T-cell (primary cell): ENCODE data around the gene RAE1. TPM values are rescaled to one million over a fixed set of nuclear protein-coding genes. Genes with fewer than 3 reads are reported as not detected.

Experiments used
- ATAC-seq, 4 experiments: fragments of 200-7000 bp in 3 of 4; fragments of 150-1000 bp in 1 of 4; cut with Tn5 transposase; replicated peaks in 1 of 4; 1 replicate in 3 of 4; 2 replicates in 1 of 4; pipeline ENCODE4 v1.10.0; 2021; ENCODE audit warnings: moderate library complexity in 3 of 4, mild to moderate bottlenecking in 2 of 4, moderate number of reproducible peaks in 1 of 4
- CTCF ChIA-PET, 2 donors: fragments of 300-600 bp; sonication (Branson Sonifier 250); formaldehyde crosslinking; loops; one replicate each; lab custom pipeline; 2022; ENCODE audit warnings: antibody characterized with exemption in 2 of 2; lab: Charles Lee
- POLR2A ChIA-PET, 2 donors: fragments of 300-600 bp; sonication (Branson Sonifier 250); formaldehyde crosslinking; loops; one replicate each; lab custom pipeline; 2022; ENCODE audit warnings: antibody characterized with exemption in 2 of 2; lab: Charles Lee
- DNase-seq, 35 experiments: peaks; one replicate each; pipeline versions ENCODE4 v3.0.0 to v3.0.0-alpha.2; 2013 to 2023
- H3K27ac ChIP-seq: one replicate; pipeline ENCODE4 v1.5.1; 2013; ENCODE audit warnings: low read length
- H3K27me3 ChIP-seq, 2 experiments: replicated peaks in 1 of 2; 1 replicate in 1 of 2; 2 replicates in 1 of 2; pipeline versions ENCODE4 v1.6.1 to v1.7.0; 2013; ENCODE audit warnings: low read length in 1 of 2, mixed read lengths in 1 of 2; ENCODE audit not compliant: control insufficient read depth in 2 of 2, insufficient read depth in 2 of 2; ENCODE audit errors: extremely low read depth in 1 of 2
- H3K36me3 ChIP-seq, 2 donors: 1 replicate in 1 of 2; 2 replicates in 1 of 2; pipeline versions ENCODE4 v1.6.1 to v1.7.0; 2013; ENCODE audit warnings: low read length in 1 of 2; ENCODE audit not compliant: control insufficient read depth in 2 of 2, insufficient read depth in 1 of 2; ENCODE audit errors: extremely low read depth in 1 of 2
- H3K4me1 ChIP-seq, 2 experiments: 1 replicate in 1 of 2; 2 replicates in 1 of 2; pipeline versions ENCODE4 v1.6.1 to v1.7.0; 2013; ENCODE audit warnings: low read length in 2 of 2, mixed read lengths in 1 of 2; ENCODE audit not compliant: insufficient read depth in 2 of 2, control insufficient read depth in 1 of 2; ENCODE audit errors: extremely low read depth in 1 of 2
- H3K4me3 ChIP-seq, 2 donors: 1 replicate in 1 of 2; 2 replicates in 1 of 2; pipeline versions ENCODE4 v1.5.1 to v1.7.0; 2013; ENCODE audit warnings: mild to moderate bottlenecking in 2 of 2, low read length in 1 of 2, moderate library complexity in 1 of 2; ENCODE audit not compliant: control insufficient read depth in 1 of 2; ENCODE audit errors: extremely low read depth in 1 of 2
- H3K9me3 ChIP-seq: 2 replicates; pipeline ENCODE4 v1.7.0; 2013
- H3K27ac Mint-ChIP-seq, 2 donors: one replicate each; pipeline ENCODE4 v1.8.0; 2020 to 2021; ENCODE audit warnings: mild to moderate bottlenecking in 2 of 2, mixed read lengths in 2 of 2
- H3K27me3 Mint-ChIP-seq, 2 donors: one replicate each; pipeline ENCODE4 v1.8.0; 2021 to 2022; ENCODE audit warnings: mixed read lengths in 2 of 2
- H3K36me3 Mint-ChIP-seq: one replicate; pipeline ENCODE4 v1.8.0; 2021; ENCODE audit warnings: mixed read lengths
- H3K4me1 Mint-ChIP-seq, 3 donors: one replicate each; pipeline ENCODE4 v1.8.0; 2020 to 2022; ENCODE audit warnings: mixed read lengths in 3 of 3, mild to moderate bottlenecking in 1 of 3
- H3K4me3 Mint-ChIP-seq, 3 donors: one replicate each; pipeline ENCODE4 v1.8.0; 2020 to 2022; ENCODE audit warnings: mild to moderate bottlenecking in 3 of 3, mixed read lengths in 3 of 3, moderate library complexity in 3 of 3
- H3K9me3 Mint-ChIP-seq, 3 donors: one replicate each; pipeline ENCODE4 v1.8.0; 2020 to 2022; ENCODE audit warnings: mixed read lengths in 3 of 3
- WGBS: methylation state at CpG from one replicate; pipeline ENCODE4 v1.1.5; 2013; ENCODE audit warnings: missing lambda C conversion rate; ENCODE audit not compliant: insufficient coverage; 5-methylcytosine and 5-hydroxymethylcytosine counted together
- total RNA-seq, 35 experiments: library from RNA in 6 of 35; stranded (reverse) in 6 of 35; fragments of 120-200 nt in 1 of 35; gene quantifications; one replicate each; pipeline versions ENCODE4 v1.2.1 to v1.2.4 and lab custom pipeline; 2013 to 2026

RAE1 gene
- total RNA-seq, 5 donors from 2014 or later (not counting 1 experiment from before 2014, with no cell fraction given): 29.0 to 41.1 (median 29.4) TPM

DNA sequence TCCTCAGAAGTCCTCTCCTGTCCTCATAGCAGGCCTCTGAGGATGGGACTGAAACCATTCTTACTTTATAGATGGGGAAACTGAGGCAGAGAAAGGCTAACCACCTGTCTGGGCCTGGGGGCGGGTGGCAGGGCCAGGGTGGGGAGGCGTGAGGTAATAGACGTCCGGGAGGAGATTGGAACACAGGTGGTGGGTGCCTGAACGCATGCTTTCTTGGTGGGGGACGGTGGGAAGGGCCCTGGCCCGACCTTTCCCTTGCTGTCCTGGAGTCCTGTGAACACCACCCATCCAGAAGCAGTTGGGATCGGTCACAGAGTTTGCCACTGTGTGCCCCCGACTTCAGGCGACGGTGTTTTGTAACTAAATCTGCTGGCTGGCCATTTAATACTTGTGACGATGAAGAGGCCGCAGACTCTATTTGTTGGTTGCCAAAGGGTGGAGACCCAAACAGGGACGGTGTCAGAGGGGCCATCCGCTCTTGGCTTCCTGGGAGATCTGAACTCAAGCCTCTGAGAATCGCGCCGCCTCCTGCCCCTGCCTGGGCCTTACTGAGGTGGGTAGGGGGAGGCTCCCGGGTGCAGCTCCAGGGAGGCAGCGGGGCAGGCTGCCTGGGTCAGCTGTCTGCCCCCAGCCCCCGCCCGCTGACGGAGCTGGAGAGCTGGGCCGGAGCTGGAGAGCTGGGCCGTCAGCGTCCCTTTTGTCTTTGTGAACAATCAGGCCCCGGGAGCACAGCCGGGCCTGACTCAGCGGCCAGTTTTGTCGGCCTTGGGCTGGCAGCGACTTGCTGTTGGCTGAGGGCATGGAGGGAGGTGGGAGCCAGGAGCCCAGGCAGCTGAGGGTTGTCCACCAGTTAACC is 44.3 kb downstream of the RAE1 start:
- no peak for ATAC-seq
- Histone ChIP-seq H3K9me3 (no peaks in the 10 kb centered on the region), H3K27me3 (no peaks in the 10 kb centered on the region), H3K36me3 (peaks cover 21 to 59% of the 10 kb centered on the region in 2 donors), H3K4me3 (peak overlapping the region in 1 of 2 donors; percentile 36), H3K4me1 (peaks cover 59 to 91% of the 10 kb centered on the region in 2 experiments), H3K27ac (no peak overlapping the region)
- H3K9me3 Mint-ChIP-seq: no peaks in the 10 kb centered on the region
- POLR2A ChIA-PET: no interaction called here
- no peak for DNase-seq
- H3K27ac Mint-ChIP-seq: peak overlapping the region; percentile 97 to 100
- peaks cover 33% of the 10 kb centered on the region for H3K36me3 Mint-ChIP-seq
- peaks cover 65 to 82% (median 76%) of the 10 kb centered on the region in 3 donors for H3K4me1 Mint-ChIP-seq
- H3K27me3 Mint-ChIP-seq: no peaks in the 10 kb centered on the region
- CTCF ChIA-PET: no interaction called here
- peak overlapping the region; percentile 17 to 94 (median 93) for H3K4me3 Mint-ChIP-seq
- WGBS: 88% methylated on average over 29 of the region's 31 CpGs

- H3K4me3 ChIP-seq: peak overlapping the region in 1 of 2 donors; percentile 52
- ChIA-PET POLR2A (no interaction called here), CTCF (no interaction called here)
- H3K4me1 Mint-ChIP-seq: peaks cover 68 to 86% (median 80%) of the 10 kb centered on the region in 3 donors
- H3K27ac ChIP-seq: peak overlapping the region; percentile 98
- H3K27me3 Mint-ChIP-seq: no peaks in the 10 kb centered on the region
- H3K36me3 ChIP-seq: peaks cover 23 to 70% of the 10 kb centered on the region in 2 donors
- H3K27me3 ChIP-seq: no peaks in the 10 kb centered on the region
- peak overlapping the region; percentile 97 to 100 for H3K27ac Mint-ChIP-seq
- no peak for ATAC-seq
- H3K36me3 Mint-ChIP-seq: peaks cover 39% of the 10 kb centered on the region
- H3K9me3 ChIP-seq: no peaks in the 10 kb centered on the region
- H3K9me3 Mint-ChIP-seq: no peaks in the 10 kb centered on the region
- WGBS: 94% methylated on average over 9 of the region's 16 CpGs
- peaks cover 64 to 95% of the 10 kb centered on the region in 2 experiments for H3K4me1 ChIP-seq
- H3K4me3 Mint-ChIP-seq: peak overlapping the region in 2 of 3 donors; percentile 83 to 94
- no peak for DNase-seq
Observed at GRCh38 chr20:57396212-57396983, 45.3 kb downstream of the RAE1 start.

- H3K27ac ChIP-seq: peak overlapping the region; percentile 98
- H3K36me3 Mint-ChIP-seq: peaks cover 47% of the 10 kb centered on the region
- DNase-seq: peak in 1 of 35 experiments; percentile 39
- peaks cover 64 to 100% of the 10 kb centered on the region in 2 experiments for H3K4me1 ChIP-seq
- CTCF ChIA-PET: interaction anchor here in 1 of 2 donors (1.1 to 1.6 kb wide), 2 partner anchors 15 to 222 kb away, joined by 4 to 8 read pairs; no protein-coding TSS in a partner anchor
- peak overlapping the region; percentile 49 to 52 for H3K4me3 ChIP-seq
- H3K4me1 Mint-ChIP-seq: peaks cover 76 to 92% (median 87%) of the 10 kb centered on the region in 3 donors
- H3K27ac Mint-ChIP-seq: peak overlapping the region; percentile 97 to 100
- no peak for ATAC-seq
- peak overlapping the region; percentile 83 to 94 (median 84) for H3K4me3 Mint-ChIP-seq
- 57% methylated on average over 13 of the region's 16 CpGs for WGBS
- no peaks in the 10 kb centered on the region for H3K27me3 Mint-ChIP-seq
- H3K36me3 ChIP-seq: peaks cover 23 to 76% of the 10 kb centered on the region in 2 donors
- no peaks in the 10 kb centered on the region for H3K9me3 ChIP-seq
- POLR2A ChIA-PET: interaction anchor here (0.6 to 2.4 kb wide), 4 partner anchors 9 to 231 kb away, joined by 3 to 21 read pairs (median 5); no protein-coding TSS in a partner anchor
- H3K9me3 Mint-ChIP-seq: no peaks in the 10 kb centered on the region
- no peaks in the 10 kb centered on the region for H3K27me3 ChIP-seq
Observed at GRCh38 chr20:57396984-57397692, 46.1 kb downstream of the RAE1 start.

DNA sequence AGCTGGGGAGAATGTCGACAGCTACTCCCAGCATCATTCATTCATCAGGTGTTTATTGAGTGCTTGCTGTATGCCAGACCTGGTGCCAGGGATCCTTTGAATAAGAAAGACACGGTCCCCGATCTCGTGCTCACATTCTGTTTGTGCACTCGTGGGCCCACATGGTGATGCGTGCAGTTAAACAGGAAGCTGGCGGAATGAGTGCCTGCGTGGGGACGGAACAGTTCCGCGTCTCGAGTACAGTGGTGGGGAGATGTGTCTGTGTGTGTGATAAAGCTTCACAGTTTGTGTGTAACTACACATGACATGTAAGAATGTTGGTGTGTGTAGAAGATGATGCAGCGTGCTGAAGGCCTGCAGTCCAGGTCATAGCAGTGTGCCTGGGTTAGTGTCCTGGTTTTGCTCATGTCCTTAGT is 46.6 kb downstream of the RAE1 start:
- Mint-ChIP-seq H3K36me3 (peaks cover 47% of the 10 kb centered on the region), H3K27ac (peak overlapping the region; percentile 97 to 100), H3K4me1 (peaks cover 81 to 96% (median 92%) of the 10 kb centered on the region in 3 donors), H3K4me3 (peak overlapping the region; percentile 83 to 94 (median 84)), H3K27me3 (no peaks in the 10 kb centered on the region), H3K9me3 (no peaks in the 10 kb centered on the region)
- Histone ChIP-seq H3K4me1 (peaks cover 70 to 100% of the 10 kb centered on the region in 2 experiments), H3K4me3 (peak overlapping the region; percentile 49 to 52), H3K27ac (peak overlapping the region; percentile 98), H3K9me3 (no peaks in the 10 kb centered on the region), H3K36me3 (peaks cover 29 to 82% of the 10 kb centered on the region in 2 donors), H3K27me3 (no peaks in the 10 kb centered on the region)
- POLR2A ChIA-PET: interaction anchor here (0.5 to 2.4 kb wide), 9 partner anchors 8 to 1777 kb away, joined by 3 to 21 read pairs (median 5); no protein-coding TSS in a partner anchor
- DNase-seq: peak in 34 of 35 experiments; percentile 61 to 90 (median 78)
- CTCF ChIA-PET: interaction anchor here (0.6 to 1.9 kb wide), 10 partner anchors 8 to 221 kb away, joined by 3 to 13 read pairs (median 4); no protein-coding TSS in a partner anchor
- 3% methylated on average over 12 of the region's 13 CpGs for WGBS
- peak; percentile 41 to 46 (median 42) for ATAC-seq

- Histone ChIP-seq H3K27me3 (no peaks in the 10 kb centered on the region), H3K36me3 (peaks cover 27 to 86% of the 10 kb centered on the region in 2 donors), H3K27ac (peak overlapping the region; percentile 98), H3K4me3 (peak overlapping the region; percentile 49 to 60), H3K4me1 (peaks cover 70 to 100% of the 10 kb centered on the region in 2 experiments), H3K9me3 (no peaks in the 10 kb centered on the region)
- ATAC-seq (peak; percentile 79 to 83 (median 80)), DNase-seq (peak; percentile 88 to 98 (median 96))
- peak overlapping the region; percentile 97 to 100 for H3K27ac Mint-ChIP-seq
- H3K4me1 Mint-ChIP-seq: peaks cover 82 to 96% (median 94%) of the 10 kb centered on the region in 3 donors
- H3K9me3 Mint-ChIP-seq: no peaks in the 10 kb centered on the region
- H3K36me3 Mint-ChIP-seq: peaks cover 48% of the 10 kb centered on the region
- no peaks in the 10 kb centered on the region for H3K27me3 Mint-ChIP-seq
- peak overlapping the region; percentile 83 to 94 (median 84) for H3K4me3 Mint-ChIP-seq
- WGBS: under 1% methylated on average over 27 of the region's 27 CpGs
- CTCF ChIA-PET: interaction anchor here (0.6 to 1.9 kb wide), 12 partner anchors 9 to 221 kb away, joined by 3 to 13 read pairs (median 4); no protein-coding TSS in a partner anchor
- POLR2A ChIA-PET: interaction anchor here (0.5 to 2.4 kb wide), 11 partner anchors 8 to 1777 kb away, joined by 3 to 21 read pairs (median 5); no protein-coding TSS in a partner anchor
Observed at GRCh38 chr20:57398231-57398821, 47.3 kb downstream of the RAE1 start.
